K562 (cell line): ENCODE results near the gene CACNA2D2. TPM values are rescaled to one million over a fixed set of nuclear protein-coding genes. Genes with fewer than 3 reads are reported as not detected.

Source experiments
- ADNP ChIP-seq: fragments of 200-800 bp; sonication (Bioruptor generic); IDR thresholded peaks from 2 replicates; pipeline ENCODE4 v1.6.1; 2016; ENCODE audit warnings: missing genetic modification characterization, missing compliant biosample characterization
- CREB1 ChIP-seq, 2 experiments: sonication (generic) in 1 of 2; formaldehyde crosslinking in 1 of 2; IDR thresholded peaks; 2 replicates each; pipeline versions ENCODE4 v1.6.1 to v1.8.0; 2012 to 2022; ENCODE audit warnings: inconsistent platforms in 1 of 2, mild to moderate bottlenecking in 1 of 2, missing genetic modification reagents in 1 of 2, moderate library complexity in 1 of 2
- DDX20 ChIP-seq: fragments of 450-650 bp; IDR thresholded peaks from 2 replicates; pipeline ENCODE4 v1.6.1; 2016; ENCODE audit warnings: missing genetic modification characterization, low read depth, mild to moderate bottlenecking, missing compliant biosample characterization, moderate library complexity
- EHMT2 ChIP-seq: fragments of 450-650 bp; IDR thresholded peaks from 2 replicates; pipeline ENCODE4 v1.6.1; 2018; ENCODE audit warnings: antibody characterized with exemption
- FOS ChIP-seq: IDR thresholded peaks from 3 replicates; pipeline ENCODE4 v1.6.1; 2011; ENCODE audit not compliant: insufficient read length; ENCODE audit errors: extremely low read depth
- HDAC1 ChIP-seq, 2 experiments: fragments of 450-650 bp; IDR thresholded peaks; 2 replicates each; pipeline ENCODE4 v1.6.1; 2016 to 2017; ENCODE audit warnings: inconsistent platforms in 1 of 2, mild to moderate bottlenecking in 1 of 2, moderate library complexity in 1 of 2
- MCM2 ChIP-seq: fragments of 450-650 bp; IDR thresholded peaks from 2 replicates; pipeline ENCODE4 v1.6.1; 2017; ENCODE audit warnings: low read depth, mild to moderate bottlenecking
- NCOA1 ChIP-seq: fragments of 450-650 bp; IDR thresholded peaks from 2 replicates; pipeline ENCODE4 v1.6.1; 2016; ENCODE audit warnings: low read depth
- NEUROD1 ChIP-seq: fragments of 150-350 bp; IDR thresholded peaks from 2 replicates; pipeline ENCODE4 v1.6.1; 2014; ENCODE audit warnings: borderline replicate concordance, low read length, low read depth; ENCODE audit not compliant: partially characterized antibody
- RBBP5 ChIP-seq: fragments of 200-600 bp; sonication (generic); IDR thresholded peaks from 2 replicates; pipeline ENCODE4 v1.6.1; 2012; ENCODE audit warnings: borderline replicate concordance, mild to moderate bottlenecking, low read length, control low read depth, inconsistent platforms; ENCODE audit not compliant: insufficient read depth, poor library complexity, severe bottlenecking
- RUNX1 ChIP-seq: sonication (generic); IDR thresholded peaks from 2 replicates; pipeline ENCODE4 v1.6.1; 2016; ENCODE audit warnings: antibody characterized with exemption, low read depth
- YY1 ChIP-seq, 3 experiments: IDR thresholded peaks; 2 replicates each; pipeline ENCODE4 v1.6.1; 2011; ENCODE audit warnings: low read length in 2 of 3, mild to moderate bottlenecking in 2 of 3, moderate library complexity in 2 of 3, borderline replicate concordance in 1 of 3, control low read depth in 1 of 3, low read depth in 1 of 3; ENCODE audit not compliant: insufficient read depth in 3 of 3, insufficient replicate concordance in 2 of 3, control insufficient read depth in 1 of 3, insufficient read length in 1 of 3; ENCODE audit errors: extremely low read depth in 1 of 3
- ZC3H4 ChIP-seq: sonication (generic); formaldehyde crosslinking; IDR thresholded peaks from 2 replicates; pipeline ENCODE4 v1.9.0; 2021; ENCODE audit warnings: missing genetic modification reagents, borderline replicate concordance
- ZSCAN32 ChIP-seq: fragments of 450-650 bp; formaldehyde crosslinking; IDR thresholded peaks from 2 replicates; pipeline ENCODE4 v1.4.0; 2020; ENCODE audit warnings: mild to moderate bottlenecking, moderate library complexity
- polyA plus RNA-seq, 8 experiments: library from polyadenylated mRNA; depleted of rRNA in 4 of 8; stranded (reverse) in 5 of 8; unstranded in 3 of 8; fragments of >200 nt; fragmentation: Nextera tagmentation in 2 of 8; fragmentation: Illumina TruSeq in 1 of 8; extraction: Ambion mirVana in 2 of 8; extraction: Trizol in 1 of 8; gene quantifications; 2 replicates each; pipeline versions ENCODE4 v1.2.1 to v1.2.3, GENCODE V29; 2011 to 2014; ENCODE audit warnings: inconsistent platforms in 1 of 8, missing spikeins in 1 of 8
- total RNA-seq, 7 experiments: library from RNA; depleted of rRNA in 6 of 7; stranded (reverse); fragments of >200 nt in 6 of 7; fragmentation: Illumina TruSeq in 2 of 7; extraction: Trizol in 2 of 7; gene quantifications; 2 replicates each; pipeline versions ENCODE4 v1.2.1 to v1.2.3, GENCODE V29; 2011 to 2021; ENCODE audit warnings: low replicate concordance in 1 of 7
- TF ChIP-seq, protein P1 (sequence below): fragments of 250-450 bp; sonication (Bioruptor Pico); IDR thresholded peaks from 2 replicates; pipeline ENCODE4 v1.4.0; 2020; ENCODE audit warnings: mild to moderate bottlenecking
- TF ChIP-seq, protein P2 (sequence below): fragments of 450-650 bp; IDR thresholded peaks from 2 replicates; pipeline ENCODE4 v1.7.0; 2016; ENCODE audit warnings: borderline replicate concordance
- TF ChIP-seq, protein P3 (sequence below): IDR thresholded peaks from 2 replicates; pipeline ENCODE4 v1.6.1; 2011; ENCODE audit not compliant: insufficient read length; ENCODE audit errors: extremely low read depth
- TF ChIP-seq, protein P4 (sequence below), 3 experiments: fragments of 200-800 bp in 1 of 3; sonication (Bioruptor generic) in 1 of 3; sonication (generic) in 1 of 3; formaldehyde crosslinking in 1 of 3; IDR thresholded peaks; 2 replicates each; pipeline versions ENCODE4 v1.6.1 to v1.8.0; 2016 to 2022; ENCODE audit warnings: mild to moderate bottlenecking in 2 of 3, missing compliant biosample characterization in 2 of 3, missing genetic modification characterization in 2 of 3, missing genetic modification reagents in 1 of 3
- TF ChIP-seq, protein P5 (sequence below): sonication (generic); formaldehyde crosslinking; IDR thresholded peaks from 2 replicates; pipeline ENCODE4 v1.8.0; 2023; ENCODE audit warnings: mild to moderate bottlenecking, missing genetic modification reagents

Gene CACNA2D2
- total and polyA plus RNA-seq, 9 of the 15 experiments (the other 6 are each of a cell fraction or from before 2014, with no cell fraction given): 0.11 to 0.58 (median 0.36) TPM; not detected in 2

DNA sequence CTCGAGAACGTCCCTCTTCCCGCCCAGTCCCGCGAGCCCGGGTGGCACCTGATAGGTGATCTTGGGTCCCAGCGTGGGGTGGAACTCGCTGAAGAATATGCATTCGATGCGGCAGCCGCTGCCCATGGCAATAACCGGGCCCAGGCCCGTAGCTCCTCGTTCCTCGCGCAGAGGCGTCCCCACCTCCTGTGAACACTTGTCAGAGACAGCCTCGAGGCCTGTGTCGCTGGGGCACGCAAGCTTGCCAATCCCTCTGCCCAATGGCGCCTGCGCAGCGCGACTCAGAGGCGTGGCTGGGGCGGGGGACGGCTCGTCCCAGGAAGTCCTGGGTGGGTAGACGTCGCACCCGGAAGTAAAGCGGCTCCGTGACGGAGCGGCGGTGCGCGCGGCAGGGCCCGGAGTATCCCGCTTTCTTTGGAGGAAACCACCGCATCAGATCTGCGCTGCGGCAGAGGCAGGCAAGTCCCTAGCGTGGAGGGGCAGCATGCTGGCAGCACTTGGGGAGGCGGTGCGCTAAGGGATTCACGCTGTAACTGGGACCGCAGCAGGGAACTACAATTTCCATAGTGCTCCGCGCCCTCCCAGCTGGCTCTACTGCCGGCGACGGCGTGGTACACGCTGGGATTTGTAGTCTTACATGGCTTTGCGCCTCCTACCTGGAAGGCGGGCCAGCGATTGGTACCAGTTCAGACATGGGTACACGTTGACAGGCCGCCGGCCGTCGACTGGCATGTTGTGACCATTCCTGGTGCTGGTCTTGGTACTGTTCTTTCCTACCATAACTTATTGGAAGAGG, 152.7 kb downstream of the CACNA2D2 start, which contains the start of the genes CYB561D2 and NPRL2 (continued):
- peak; percentile 74 for TF ChIP-seq RBBP5
- TF ChIP-seq, protein P1, sequence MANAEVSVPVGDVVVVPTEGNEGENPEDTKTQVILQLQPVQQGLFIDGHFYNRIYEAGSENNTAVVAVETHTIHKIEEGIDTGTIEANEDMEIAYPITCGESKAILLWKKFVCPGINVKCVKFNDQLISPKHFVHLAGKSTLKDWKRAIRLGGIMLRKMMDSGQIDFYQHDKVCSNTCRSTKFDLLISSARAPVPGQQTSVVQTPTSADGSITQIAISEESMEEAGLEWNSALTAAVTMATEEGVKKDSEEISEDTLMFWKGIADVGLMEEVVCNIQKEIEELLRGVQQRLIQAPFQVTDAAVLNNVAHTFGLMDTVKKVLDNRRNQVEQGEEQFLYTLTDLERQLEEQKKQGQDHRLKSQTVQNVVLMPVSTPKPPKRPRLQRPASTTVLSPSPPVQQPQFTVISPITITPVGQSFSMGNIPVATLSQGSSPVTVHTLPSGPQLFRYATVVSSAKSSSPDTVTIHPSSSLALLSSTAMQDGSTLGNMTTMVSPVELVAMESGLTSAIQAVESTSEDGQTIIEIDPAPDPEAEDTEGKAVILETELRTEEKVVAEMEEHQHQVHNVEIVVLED: peak; percentile 80
- no peak for TF ChIP-seq ZC3H4 (CRISPR knock-in tag)
- TF ChIP-seq ADNP (tag): no peak
- 0 out of 2 replicates have a peak, but pooled peaks have one; percentile 32 for TF ChIP-seq ZSCAN32
- no peak for TF ChIP-seq EHMT2
- peak in 1 of 2 experiments; percentile 83; a peak in 2 of 4 replicates for TF ChIP-seq HDAC1 (IDR thresholded peaks at IDR 0.05)
- peak; percentile 83 for TF ChIP-seq CREB1 (IDR thresholded peaks at IDR 0.05)
- TF ChIP-seq CREB1 (CRISPR knock-in tag; IDR thresholded peaks at IDR 0.05): peak; percentile 81
- TF ChIP-seq NEUROD1: no peak
- TF ChIP-seq MCM2: no peak
- TF ChIP-seq, protein P2, sequence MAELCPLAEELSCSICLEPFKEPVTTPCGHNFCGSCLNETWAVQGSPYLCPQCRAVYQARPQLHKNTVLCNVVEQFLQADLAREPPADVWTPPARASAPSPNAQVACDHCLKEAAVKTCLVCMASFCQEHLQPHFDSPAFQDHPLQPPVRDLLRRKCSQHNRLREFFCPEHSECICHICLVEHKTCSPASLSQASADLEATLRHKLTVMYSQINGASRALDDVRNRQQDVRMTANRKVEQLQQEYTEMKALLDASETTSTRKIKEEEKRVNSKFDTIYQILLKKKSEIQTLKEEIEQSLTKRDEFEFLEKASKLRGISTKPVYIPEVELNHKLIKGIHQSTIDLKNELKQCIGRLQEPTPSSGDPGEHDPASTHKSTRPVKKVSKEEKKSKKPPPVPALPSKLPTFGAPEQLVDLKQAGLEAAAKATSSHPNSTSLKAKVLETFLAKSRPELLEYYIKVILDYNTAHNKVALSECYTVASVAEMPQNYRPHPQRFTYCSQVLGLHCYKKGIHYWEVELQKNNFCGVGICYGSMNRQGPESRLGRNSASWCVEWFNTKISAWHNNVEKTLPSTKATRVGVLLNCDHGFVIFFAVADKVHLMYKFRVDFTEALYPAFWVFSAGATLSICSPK: no peak
- TF ChIP-seq YY1 (IDR thresholded peaks at IDR 0.05; ENCODE audit: borderline replicate concordance in 1 of 3, control insufficient read depth in 1 of 3, extremely low read depth in 1 of 3, insufficient read depth in 3 of 3, insufficient read length in 1 of 3, insufficient replicate concordance in 2 of 3, low read depth in 1 of 3, low read length in 2 of 3): peak in 1 of 3 experiments; percentile 17
- TF ChIP-seq NCOA1: no peak
- TF ChIP-seq DDX20: no peak
- TF ChIP-seq, protein P3, sequence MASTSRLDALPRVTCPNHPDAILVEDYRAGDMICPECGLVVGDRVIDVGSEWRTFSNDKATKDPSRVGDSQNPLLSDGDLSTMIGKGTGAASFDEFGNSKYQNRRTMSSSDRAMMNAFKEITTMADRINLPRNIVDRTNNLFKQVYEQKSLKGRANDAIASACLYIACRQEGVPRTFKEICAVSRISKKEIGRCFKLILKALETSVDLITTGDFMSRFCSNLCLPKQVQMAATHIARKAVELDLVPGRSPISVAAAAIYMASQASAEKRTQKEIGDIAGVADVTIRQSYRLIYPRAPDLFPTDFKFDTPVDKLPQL: no peak
- no peak for TF ChIP-seq FOS
- TF ChIP-seq RUNX1: no peak
- TF ChIP-seq, protein P4, sequence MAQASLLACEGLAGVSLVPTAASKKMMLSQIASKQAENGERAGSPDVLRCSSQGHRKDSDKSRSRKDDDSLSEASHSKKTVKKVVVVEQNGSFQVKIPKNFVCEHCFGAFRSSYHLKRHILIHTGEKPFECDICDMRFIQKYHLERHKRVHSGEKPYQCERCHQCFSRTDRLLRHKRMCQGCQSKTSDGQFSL (CRISPR knock-in tag; IDR thresholded peaks at IDR 0.05): no peak
- TF ChIP-seq, protein P4 (tag; IDR thresholded peaks at IDR 0.05): no peak
- TF ChIP-seq, protein P5, sequence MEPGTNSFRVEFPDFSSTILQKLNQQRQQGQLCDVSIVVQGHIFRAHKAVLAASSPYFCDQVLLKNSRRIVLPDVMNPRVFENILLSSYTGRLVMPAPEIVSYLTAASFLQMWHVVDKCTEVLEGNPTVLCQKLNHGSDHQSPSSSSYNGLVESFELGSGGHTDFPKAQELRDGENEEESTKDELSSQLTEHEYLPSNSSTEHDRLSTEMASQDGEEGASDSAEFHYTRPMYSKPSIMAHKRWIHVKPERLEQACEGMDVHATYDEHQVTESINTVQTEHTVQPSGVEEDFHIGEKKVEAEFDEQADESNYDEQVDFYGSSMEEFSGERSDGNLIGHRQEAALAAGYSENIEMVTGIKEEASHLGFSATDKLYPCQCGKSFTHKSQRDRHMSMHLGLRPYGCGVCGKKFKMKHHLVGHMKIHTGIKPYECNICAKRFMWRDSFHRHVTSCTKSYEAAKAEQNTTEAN (CRISPR knock-in tag): no peak
